Small intestine (tissue), 7 donors: ENCODE results near the gene MMP25. TPM values are rescaled to one million over a fixed set of nuclear protein-coding genes. Genes with fewer than 3 reads are reported as not detected.

Experiments used
- DNase-seq, 2 donors: peaks; one replicate each; pipeline versions ENCODE4 v3.0.0 to v3.0.0-alpha.2; 2013
- FAIRE-seq: peaks from 2 replicates; lab custom pipeline; 2012; peaks lifted over from hg19 to GRCh38; lab: Jason Lieb, UNC
- H3K27ac ChIP-seq, 3 donors: one replicate each; pipeline ENCODE4 v1.5.1; 2013; ENCODE audit warnings: low read length in 2 of 3, mild to moderate bottlenecking in 2 of 3, control low read depth in 1 of 3, inconsistent platforms in 1 of 3, low read depth in 1 of 3, moderate library complexity in 1 of 3
- H3K27me3 ChIP-seq, 3 donors: one replicate each; pipeline ENCODE4 v1.6.1; 2013; ENCODE audit warnings: low read length in 3 of 3, inconsistent platforms in 1 of 3; ENCODE audit not compliant: control insufficient read depth in 3 of 3, insufficient read depth in 3 of 3
- H3K36me3 ChIP-seq, 3 donors: one replicate each; pipeline ENCODE4 v1.6.1; 2013; ENCODE audit warnings: low read length in 3 of 3, inconsistent platforms in 1 of 3, low read depth in 1 of 3, mild to moderate bottlenecking in 1 of 3, moderate library complexity in 1 of 3; ENCODE audit not compliant: control insufficient read depth in 3 of 3, insufficient read depth in 2 of 3
- H3K4me1 ChIP-seq, 3 donors: one replicate each; pipeline ENCODE4 v1.6.1; 2013; ENCODE audit warnings: low read length in 2 of 3, inconsistent platforms in 1 of 3, low read depth in 1 of 3, mild to moderate bottlenecking in 1 of 3, moderate library complexity in 1 of 3; ENCODE audit not compliant: control insufficient read depth in 3 of 3, insufficient read depth in 2 of 3
- H3K4me3 ChIP-seq, 3 donors: one replicate each; pipeline ENCODE4 v1.5.1; 2013; ENCODE audit warnings: low read length in 3 of 3, control low read depth in 1 of 3, inconsistent platforms in 1 of 3, low read depth in 1 of 3, mild to moderate bottlenecking in 1 of 3, moderate library complexity in 1 of 3
- H3K9me3 ChIP-seq, 2 donors: one replicate each; pipeline ENCODE4 v1.6.1; 2013; ENCODE audit warnings: low read depth in 1 of 2, low read length in 1 of 2; ENCODE audit not compliant: control insufficient read depth in 2 of 2, insufficient read depth in 1 of 2
- WGBS, 3 donors: extraction: QIAGEN DNeasy Blood & Tissue Kit; methylation state at CpG; one replicate each; pipeline ENCODE4 v1.1.7; 2013; 5-methylcytosine and 5-hydroxymethylcytosine counted together
- polyA plus RNA-seq, 4 donors: library from polyadenylated mRNA; stranded (reverse) in 3 of 4; unstranded in 1 of 4; fragments of 200-250 nt in 3 of 4; fragments of 120-200 nt in 1 of 4; gene quantifications; one replicate each; pipeline versions ENCODE4 v1.2.1 to v1.2.3, GENCODE V29; 2013
- donor health status: healthy with polysubstance abuse.
- donor health status: control.
- donor health status: control.
- donor health status: Bipolar disorder and iron deficiency.
- donor health status: healthy.

MMP25 gene
- polyA plus RNA-seq, 4 donors = 0.54 to 3.4 (median 0.78) TPM

DNA sequence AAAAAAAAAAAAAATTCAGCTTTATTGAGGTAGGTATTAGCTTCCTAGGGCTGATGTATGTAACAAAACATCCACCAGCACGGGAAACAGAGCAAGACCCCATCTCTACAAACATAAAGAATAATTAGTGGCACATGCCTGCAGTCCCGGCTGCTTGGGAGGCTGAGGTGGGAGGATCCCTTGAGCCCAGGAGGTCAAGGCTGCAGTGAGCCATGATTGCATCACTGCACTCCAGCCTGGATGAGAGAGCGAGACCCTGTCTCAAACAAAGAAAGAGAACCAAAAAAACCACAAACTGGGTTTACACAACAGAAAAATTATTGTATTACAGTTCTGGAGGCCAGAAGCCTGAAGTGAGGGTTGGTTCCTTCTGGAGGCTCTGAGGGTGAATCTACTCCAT, 4.0 kb upstream of the MMP25 start:
- H3K4me3 ChIP-seq = no peak overlapping the region
- no peak overlapping the region for H3K27ac ChIP-seq
- no peaks in the 10 kb centered on the region for H3K36me3 ChIP-seq
- H3K9me3 ChIP-seq = peaks cover 0 to 2% of the 10 kb centered on the region in 2 donors
- peaks cover 0 to 21% (median 3%) of the 10 kb centered on the region in 3 donors for H3K4me1 ChIP-seq
- no peak for FAIRE-seq
- no peak for DNase-seq
- H3K27me3 ChIP-seq = peaks cover 0 to 62% (median 28%) of the 10 kb centered on the region in 3 donors
- WGBS, 3 donors = 86 to 90% (median 86%) methylated on average over 3 of the region's 3 CpGs

DNA sequence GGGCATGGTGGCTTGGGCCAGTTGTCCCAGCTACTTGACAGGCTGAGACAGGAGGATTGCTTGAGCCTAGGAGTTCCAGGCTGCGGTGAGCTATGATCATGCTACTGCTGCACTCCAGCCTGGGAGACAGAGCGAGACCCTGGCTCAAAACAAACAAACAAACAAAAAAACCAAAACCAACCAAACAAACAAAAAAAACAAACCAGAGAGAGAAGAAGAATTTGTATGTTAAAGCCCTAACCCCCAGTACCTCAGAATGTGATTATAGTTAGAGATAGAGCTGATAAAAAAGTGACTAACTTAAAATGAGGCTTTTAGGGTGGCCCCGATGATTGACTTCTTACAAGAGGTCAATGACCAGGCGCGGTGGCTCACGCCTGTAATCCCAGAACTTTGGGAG, 1.7 kb upstream of the MMP25 start:
- Histone ChIP-seq H3K9me3 (peaks cover 0 to 2% of the 10 kb centered on the region in 2 donors), H3K4me3 (no peak overlapping the region), H3K27ac (no peak overlapping the region), H3K36me3 (no peaks in the 10 kb centered on the region), H3K27me3 (peaks cover 0 to 79% (median 17%) of the 10 kb centered on the region in 3 donors), H3K4me1 (peaks cover 0 to 7% (median 3%) of the 10 kb centered on the region in 3 donors)
- DNase-seq (no peak), FAIRE-seq (no peak)
- 76 to 88% (median 83%) methylated on average over 6 of the region's 6 CpGs for WGBS, 3 donors

DNA sequence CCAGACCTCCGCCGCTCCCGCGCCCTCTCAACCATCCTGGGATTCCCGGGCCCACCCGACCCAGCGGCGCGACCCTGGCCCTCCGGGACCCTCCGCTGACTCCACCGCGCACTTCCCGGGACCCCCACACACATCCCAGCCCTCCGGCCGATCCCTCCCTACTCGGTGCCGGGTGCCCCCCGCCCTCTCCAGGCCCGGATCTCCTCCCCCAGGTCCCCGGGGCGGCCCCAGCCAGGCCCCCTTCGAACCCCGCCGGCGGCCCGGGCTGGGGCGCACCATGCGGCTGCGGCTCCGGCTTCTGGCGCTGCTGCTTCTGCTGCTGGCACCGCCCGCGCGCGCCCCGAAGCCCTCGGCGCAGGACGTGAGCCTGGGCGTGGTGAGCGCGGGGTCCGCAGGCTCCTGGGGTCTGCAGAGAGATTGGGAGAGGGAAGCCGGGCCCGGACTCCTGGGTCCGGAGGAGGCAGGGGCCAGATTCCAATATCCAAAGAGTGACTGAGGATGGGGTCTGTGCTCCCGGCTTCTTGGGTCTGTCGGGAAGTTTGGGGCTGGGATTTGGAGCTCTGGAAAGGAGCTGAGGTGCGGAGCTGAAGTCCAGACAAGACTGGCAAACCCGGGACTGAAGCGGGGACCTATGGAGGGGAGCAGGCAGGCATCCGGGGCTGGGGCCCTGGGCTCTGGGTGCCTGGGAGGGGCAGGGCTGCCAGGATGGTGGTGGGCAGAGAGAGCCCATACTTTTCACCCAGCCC, 453 bp downstream of the MMP25 start:
- peaks cover 0 to 93% (median 12%) of the 10 kb centered on the region in 3 donors for H3K27me3 ChIP-seq

DNA sequence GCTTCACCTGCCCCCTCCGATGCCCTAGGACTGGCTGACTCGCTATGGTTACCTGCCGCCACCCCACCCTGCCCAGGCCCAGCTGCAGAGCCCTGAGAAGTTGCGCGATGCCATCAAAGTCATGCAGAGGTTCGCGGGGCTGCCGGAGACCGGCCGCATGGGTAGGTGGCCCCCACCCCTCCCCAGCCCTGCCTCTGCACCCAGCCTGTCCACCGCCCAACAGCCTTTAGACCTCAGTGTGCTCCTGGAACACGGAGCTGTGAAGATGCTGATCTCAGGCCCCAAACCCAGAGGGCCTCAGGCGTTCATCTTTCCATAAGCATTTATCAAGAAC, 993 bp downstream of the MMP25 start:
- DNase-seq (no peak), FAIRE-seq (no peak)
- H3K9me3 ChIP-seq = peaks cover 0 to 2% of the 10 kb centered on the region in 2 donors
- no peak overlapping the region for H3K4me3 ChIP-seq
- WGBS, 3 donors = 7 to 16% (median 13%) methylated on average over 10 to 13 of the region's 13 CpGs
- H3K27me3 ChIP-seq = peaks cover 0 to 87% (median 12%) of the 10 kb centered on the region in 3 donors
- peaks cover 0 to 7% (median 3%) of the 10 kb centered on the region in 3 donors for H3K4me1 ChIP-seq
- no peak overlapping the region for H3K27ac ChIP-seq
- H3K36me3 ChIP-seq = no peaks in the 10 kb centered on the region

More for the DNA sequence above, 453 bp downstream of the MMP25 start:
- FAIRE-seq (no peak), DNase-seq (no peak)
- WGBS, 3 donors = 2% methylated on average over 41 to 54 of the region's 54 CpGs
- Histone ChIP-seq H3K36me3 (no peaks in the 10 kb centered on the region), H3K4me3 (peak overlapping the region in 1 of 3 donors; percentile 43), H3K4me1 (peaks cover 0 to 7% (median 3%) of the 10 kb centered on the region in 3 donors), H3K27ac (no peak overlapping the region), H3K9me3 (peaks cover 0 to 2% of the 10 kb centered on the region in 2 donors)

DNA sequence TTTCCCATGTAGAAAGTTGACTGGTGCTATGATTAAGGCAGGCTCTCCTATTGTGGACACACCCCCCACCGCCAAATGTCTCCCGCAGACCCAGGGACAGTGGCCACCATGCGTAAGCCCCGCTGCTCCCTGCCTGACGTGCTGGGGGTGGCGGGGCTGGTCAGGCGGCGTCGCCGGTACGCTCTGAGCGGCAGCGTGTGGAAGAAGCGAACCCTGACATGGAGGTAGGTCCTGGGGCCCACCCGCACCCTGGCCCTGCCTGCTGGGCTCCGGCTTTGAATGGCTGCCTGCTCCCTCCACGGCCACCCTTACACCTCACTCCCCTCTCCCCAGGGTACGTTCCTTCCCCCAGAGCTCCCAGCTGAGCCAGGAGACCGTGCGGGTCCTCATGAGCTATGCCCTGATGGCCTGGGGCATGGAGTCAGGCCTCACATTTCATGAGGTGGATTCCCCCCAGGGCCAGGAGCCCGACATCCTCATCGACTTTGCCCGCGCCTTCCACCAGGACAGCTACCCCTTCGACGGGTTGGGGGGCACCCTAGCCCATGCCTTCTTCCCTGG, 3.6 kb downstream of the MMP25 start:
- Histone ChIP-seq H3K36me3 (peaks cover 0 to 7% (median 0%) of the 10 kb centered on the region in 3 donors), H3K27me3 (peaks cover 0 to 66% (median 6%) of the 10 kb centered on the region in 3 donors), H3K9me3 (no peaks in the 10 kb centered on the region), H3K4me3 (no peak overlapping the region), H3K4me1 (peaks cover 0 to 7% (median 3%) of the 10 kb centered on the region in 3 donors), H3K27ac (no peak overlapping the region)
- 81 to 83% (median 82%) methylated on average over 21 to 26 of the region's 26 CpGs for WGBS, 3 donors
- DNase-seq = no peak
- FAIRE-seq = no peak

DNA sequence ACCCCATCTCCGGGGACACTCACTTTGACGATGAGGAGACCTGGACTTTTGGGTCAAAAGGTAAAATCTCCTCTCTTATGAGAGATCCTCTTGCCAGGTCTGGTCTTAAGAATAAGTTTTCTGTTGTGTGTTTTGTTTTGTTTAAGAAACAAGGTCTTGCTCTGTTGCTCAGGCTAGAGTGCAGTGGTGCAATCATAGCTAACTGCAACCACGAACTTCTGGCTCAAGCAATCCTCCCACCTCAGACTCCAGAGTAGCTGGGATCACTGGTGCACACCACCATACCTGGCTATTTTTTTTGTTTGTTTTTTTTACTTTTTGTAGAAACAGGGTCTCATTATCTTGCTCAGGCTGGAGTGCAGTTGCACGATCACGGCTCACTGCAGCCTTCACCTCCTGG, 4.1 kb downstream of the MMP25 start:
- Histone ChIP-seq H3K27me3 (peaks cover 0 to 61% (median 3%) of the 10 kb centered on the region in 3 donors), H3K9me3 (no peaks in the 10 kb centered on the region), H3K36me3 (peaks cover 0 to 11% (median 0%) of the 10 kb centered on the region in 3 donors), H3K4me1 (peaks cover 0 to 7% (median 3%) of the 10 kb centered on the region in 3 donors), H3K27ac (no peak overlapping the region), H3K4me3 (no peak overlapping the region)
- no peak for FAIRE-seq
- WGBS, 3 donors = 53 to 70% (median 54%) methylated on average over 5 of the region's 5 CpGs
- no peak for DNase-seq

DNA sequence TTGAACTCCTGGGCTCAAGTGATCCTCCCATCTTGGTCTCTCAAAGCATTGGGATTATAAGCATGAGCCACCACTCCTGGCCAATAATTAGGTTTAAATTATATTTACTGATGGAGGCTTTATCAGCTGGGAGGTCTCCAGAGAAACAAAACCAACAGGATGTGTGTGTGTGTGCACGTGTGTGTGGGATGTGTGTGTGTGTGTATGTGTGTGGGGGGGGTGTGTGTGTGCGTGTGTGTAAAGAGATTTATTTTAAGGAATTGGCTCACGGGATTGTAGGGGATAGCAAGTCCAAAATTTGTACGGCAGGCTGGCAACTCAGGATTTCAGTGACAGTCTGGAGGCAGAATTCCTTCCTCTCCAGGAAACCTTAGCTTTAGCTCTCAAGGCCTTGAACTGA, 4.6 kb downstream of the MMP25 start:
- 21 to 35% (median 34%) methylated on average over 4 of the region's 4 CpGs for WGBS, 3 donors
- DNase-seq = no peak
- FAIRE-seq = no peak
- Histone ChIP-seq H3K4me3 (no peak overlapping the region), H3K36me3 (peaks cover 0 to 11% (median 0%) of the 10 kb centered on the region in 3 donors), H3K27me3 (peaks cover 0 to 56% (median 3%) of the 10 kb centered on the region in 3 donors), H3K27ac (no peak overlapping the region), H3K9me3 (no peaks in the 10 kb centered on the region), H3K4me1 (peaks cover 0 to 3% (median 2%) of the 10 kb centered on the region in 3 donors)

DNA sequence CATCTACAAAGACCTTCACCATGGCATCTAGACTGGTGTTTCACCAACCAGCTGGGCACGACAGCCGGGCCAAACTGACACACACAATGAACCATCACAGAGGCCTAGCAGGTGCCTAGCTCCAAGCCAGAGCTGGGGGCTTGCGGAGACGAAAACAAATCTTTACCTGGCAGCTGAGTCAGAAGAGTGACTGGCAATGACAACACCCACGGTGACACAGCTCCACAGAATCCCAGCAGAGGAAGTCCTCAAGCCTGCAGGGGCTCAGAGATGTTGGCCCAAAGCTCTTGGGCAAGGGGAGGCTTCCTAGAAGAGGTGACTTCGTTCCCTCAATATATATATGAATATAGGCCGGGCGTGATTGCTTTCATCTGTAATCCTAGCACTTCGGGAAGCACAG, 5.1 kb downstream of the MMP25 start:
- H3K9me3 ChIP-seq = no peaks in the 10 kb centered on the region
- no peak for FAIRE-seq
- no peak overlapping the region for H3K4me3 ChIP-seq

More for the DNA sequence above, 5.1 kb downstream of the MMP25 start:
- DNase-seq = no peak
- no peak overlapping the region for H3K27ac ChIP-seq
- no peaks in the 10 kb centered on the region for H3K4me1 ChIP-seq
- peaks cover 0 to 51% (median 3%) of the 10 kb centered on the region in 3 donors for H3K27me3 ChIP-seq
- 50 to 79% (median 53%) methylated on average over 9 of the region's 9 CpGs for WGBS, 3 donors
- peaks cover 0 to 11% (median 0%) of the 10 kb centered on the region in 3 donors for H3K36me3 ChIP-seq
